ENCODE data around the gene GRAMD1B.

The GRAMD1B gene

DNA sequence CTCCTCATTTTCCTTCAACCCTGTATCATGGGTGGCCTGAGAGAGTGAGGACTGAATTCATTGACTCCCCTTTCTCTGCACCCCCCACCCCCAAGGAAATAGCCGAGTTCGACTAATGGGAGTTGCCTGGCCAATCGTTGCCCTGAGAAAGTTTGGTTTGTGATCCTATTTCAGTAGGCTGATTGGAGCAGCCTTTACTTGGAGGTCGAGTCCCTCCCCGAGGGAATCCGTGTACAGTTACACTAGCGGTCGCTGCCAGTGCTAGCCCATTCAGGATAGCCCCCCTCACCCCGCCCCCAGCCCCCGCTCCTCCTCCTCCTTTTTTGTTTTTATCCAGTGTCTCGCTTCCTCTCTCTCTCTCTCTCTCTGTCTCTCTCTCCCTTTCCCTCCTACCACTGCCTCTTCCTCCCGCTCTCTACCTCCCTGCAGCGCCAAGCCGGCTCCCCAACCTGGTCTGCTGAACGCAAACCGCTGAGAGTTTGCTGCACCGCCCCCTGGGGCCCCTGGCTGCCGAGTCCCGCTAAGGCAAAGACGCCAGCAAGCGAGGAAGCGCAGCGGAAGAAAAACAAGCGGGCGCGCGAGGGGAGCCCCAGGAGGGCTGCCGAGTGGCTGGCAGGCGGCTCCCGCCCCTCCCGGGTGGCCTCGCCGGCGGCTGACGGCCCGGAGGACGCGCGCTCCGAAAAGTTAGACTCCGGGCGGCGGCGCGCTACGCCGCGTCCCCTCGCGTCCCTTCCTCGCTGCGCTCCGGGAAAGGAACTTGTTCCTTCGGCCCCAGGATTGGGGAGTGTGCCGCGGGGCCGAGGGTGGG is at the start of gene GRAMD1B:
TSS of gene GRAMD1B (plus strand) at position 357 of the 808 bp plus-strand sequence. CDS start 524 bp downstream, outside the sequence.
- peak; percentile 73 for DNase-seq

DNA sequence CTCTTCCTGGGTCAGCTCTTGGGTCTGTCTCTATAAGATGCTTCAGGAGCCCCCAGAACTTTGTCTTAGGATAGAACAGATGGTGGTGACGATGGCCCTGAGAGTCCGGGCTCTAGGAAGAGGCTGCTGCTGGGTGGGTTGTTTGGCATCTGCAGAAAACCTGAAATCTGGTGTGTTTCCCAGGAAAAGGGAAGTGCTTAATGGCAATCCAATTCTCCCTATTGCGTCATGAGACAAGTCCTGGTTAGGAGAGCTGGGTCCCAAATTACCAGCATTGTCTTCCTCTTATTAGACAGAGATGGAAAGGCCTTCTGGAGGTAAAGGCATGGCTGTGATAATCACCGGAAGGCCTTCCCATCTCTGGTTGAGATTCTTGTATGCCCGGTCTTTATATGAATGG is 48.9 kb upstream of the GRAMD1B start:
- no peak for DNase-seq

DNA sequence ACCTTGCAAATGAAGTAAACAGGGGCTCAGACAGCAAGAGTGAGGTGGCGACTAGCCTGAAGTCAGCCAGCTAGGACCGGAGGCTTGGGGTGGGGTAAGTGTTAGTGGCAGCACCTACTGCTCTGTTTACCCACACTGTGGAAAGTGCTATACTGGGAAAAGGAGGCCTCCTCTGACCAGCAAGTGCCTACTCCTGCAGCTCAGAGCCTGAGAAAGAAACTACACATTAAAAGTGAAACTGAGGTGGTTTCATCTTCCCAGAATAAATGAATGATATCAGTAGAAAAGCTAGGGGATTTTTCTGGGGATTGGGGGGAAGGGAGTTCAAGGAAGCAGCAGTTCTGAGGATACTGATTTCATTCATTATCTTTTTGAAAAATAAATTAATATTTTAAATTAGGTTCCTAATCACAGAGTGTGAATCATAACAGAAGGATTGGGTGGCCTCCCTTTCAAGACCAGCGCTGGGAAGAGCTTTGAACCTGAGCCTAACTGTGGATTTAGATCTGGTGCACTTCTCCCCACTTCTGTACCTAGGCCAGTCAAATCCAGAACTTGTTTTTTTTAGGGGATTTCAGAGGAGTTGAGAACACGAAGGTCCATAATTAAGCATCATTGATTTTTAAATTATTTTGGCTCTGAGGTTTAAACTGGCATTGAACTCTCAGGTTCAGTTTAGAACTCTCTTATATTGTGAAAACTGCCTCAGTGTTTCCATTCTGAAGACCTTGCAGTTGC is 48.1 kb upstream of the GRAMD1B start:
- no peak for DNase-seq

DNA sequence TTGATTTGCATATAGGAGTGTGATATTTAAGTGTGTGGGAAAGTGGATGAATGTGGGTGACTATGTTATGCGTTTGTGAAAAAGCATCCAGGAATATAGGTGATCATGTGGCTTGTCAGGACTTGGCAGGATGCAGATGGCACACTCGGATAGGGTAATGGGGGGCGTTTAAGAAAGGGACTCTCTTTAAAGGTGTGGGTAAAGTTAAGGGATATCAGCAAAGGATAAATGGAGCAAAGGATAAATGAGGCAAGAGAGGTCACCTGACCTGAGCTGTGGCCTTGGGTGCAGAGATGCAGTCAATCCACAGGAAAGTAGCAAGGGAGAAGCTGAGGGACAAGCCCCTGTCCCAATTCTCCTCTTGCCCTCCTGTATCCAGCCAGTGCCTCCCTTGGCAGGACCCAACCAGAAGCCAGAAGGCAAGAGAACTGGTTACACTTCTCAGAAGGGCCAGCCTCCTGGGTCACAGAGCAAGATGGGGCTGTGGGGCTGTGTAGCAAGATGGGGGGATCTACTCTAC is 47.5 kb upstream of the GRAMD1B start:
- DNase-seq: no peak

DNA sequence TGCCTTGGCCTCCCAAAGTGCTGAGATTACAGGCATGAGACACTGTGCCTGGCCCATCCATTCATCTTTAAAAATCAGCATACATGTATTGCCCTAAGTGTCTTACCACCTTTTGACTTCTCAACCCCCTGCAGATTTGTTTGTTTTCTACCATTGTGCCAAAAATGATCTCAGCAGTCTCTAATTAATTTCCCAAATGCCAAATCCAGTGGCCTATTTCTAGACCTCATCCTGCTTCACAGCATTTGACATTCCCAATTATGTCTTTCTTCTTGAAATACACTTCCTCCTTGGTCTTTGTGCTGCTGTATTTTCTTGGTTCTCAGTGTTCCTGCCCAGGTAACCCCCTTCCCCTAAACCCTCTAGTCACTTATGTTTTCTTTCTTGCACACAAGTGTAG is 46.0 kb upstream of the GRAMD1B start:
- peak; percentile 22 for DNase-seq

DNA sequence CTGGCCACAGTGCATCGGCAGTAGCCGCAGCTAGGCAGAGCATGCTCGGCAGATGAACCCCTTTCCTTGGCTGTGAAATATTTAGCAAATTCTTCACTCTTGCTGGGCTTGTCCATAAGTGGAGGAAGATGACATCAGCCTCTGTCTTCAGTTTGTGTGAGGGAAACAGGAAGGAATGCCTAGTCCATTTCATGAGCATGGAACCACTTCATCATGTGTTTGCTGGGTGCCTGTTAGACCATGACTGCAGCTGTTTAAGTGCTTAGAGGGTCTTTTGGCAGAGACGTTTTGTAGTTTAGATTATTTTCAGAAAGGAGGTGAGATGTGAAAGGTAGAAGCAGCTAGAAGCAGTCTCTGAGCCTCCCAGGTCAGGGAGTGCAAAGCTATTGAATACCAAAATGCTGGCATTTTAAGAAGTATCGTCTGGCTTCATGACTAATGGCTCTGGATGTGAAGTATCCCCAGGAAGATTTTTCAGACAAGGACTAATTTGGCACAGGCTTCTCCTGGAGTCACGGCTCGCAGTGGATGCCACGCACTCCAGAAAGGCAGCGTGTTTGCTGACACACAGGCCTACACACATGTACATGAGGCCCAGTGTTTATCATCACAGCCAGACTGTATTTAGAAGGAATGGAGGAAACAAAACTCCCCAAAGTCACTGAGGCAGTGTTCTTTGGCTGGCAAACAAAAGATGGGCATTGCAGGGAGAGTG is 43.1 kb upstream of the GRAMD1B start:
- DNase-seq: no peak

DNA sequence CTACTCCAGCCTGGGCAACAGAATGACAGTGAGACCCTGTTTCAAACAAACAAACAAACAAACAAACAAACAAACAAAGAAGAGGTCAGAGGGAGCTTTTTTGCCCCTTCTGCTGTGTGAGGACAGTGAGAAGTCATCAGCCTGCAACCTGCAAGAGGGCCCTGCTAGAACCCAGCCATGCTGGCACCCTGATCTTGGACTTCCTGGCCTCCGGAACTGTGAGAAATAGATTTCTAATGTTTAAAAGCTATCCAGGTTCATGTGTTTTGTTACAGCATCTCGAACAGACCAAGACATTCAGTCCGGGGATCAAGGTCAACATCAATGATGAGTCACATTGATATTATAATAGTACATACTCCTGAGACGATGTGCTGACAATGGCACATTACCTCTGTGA is 41.4 kb upstream of the GRAMD1B start:
- no peak for DNase-seq

DNA sequence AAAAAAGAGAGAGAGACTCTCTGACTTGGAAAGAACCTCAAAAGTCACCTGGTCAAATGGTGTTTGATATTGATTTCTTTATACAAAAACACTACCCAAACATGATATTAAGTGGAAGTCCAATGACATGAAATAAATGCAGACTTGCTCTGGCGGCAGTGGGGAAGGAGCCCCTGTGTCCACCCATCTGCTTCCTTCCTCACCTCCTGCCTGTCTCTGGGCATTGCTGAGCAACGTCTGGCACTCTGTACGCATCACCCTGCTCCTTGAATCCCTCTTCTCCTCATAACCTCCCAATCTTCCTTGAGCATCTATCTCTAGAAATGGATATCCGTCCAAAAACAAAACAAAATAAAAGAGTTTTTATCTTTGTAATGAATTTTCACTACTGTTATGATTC is 39.9 kb upstream of the GRAMD1B start:
- no peak for DNase-seq

DNA sequence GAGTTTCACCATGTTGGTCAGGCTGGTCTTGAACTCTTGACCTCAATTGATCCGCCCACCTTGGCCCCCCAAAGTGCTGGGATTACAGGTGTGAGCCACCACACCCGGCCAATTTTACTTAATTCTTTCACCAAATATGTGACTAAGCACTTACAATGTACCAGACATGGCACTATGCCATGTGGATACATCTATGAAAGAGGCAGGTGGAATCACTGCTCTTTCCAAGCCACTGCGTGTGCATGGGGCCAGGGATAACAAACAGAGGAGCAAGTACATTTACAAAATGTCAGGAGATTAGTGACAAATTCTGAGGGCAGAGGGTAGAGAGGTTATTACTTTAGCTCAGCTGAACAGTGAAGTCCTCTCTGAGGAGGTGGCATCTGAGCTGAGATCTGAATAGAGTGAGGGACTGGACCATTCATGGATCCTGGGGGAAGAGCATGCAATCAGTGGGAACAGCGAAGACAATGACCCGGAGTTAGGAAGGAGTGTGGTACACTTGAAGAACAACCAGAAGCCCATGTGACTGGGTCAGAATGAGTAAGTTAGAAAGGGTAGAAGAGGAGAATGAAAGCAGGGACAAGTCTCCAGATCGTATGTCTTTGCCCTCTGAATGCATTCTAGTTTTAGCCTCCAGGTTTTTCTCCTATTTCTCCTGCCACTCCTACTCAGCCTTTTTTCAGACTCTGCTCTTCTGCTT is 38.3 kb upstream of the GRAMD1B start:
- peak; percentile 6 for DNase-seq

DNA sequence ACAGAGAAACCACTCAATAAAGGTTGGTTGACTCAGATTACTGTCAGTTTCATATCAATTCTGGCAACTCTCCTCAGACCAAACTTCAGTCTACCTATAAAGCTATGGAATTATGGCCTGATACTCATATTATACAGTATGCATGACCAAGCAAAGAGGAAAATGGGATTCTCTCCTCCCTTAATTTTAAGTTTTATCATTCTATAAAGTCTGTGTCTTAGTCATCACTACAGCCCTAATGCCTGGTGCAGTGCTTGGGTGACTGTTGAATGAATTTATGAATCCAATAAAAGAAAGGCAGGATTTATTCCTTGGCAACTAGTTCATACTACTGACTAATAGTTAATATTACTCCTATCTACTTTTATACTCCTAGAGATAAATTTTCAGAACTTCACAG is 37.6 kb upstream of the GRAMD1B start:
- DNase-seq: no peak

DNA sequence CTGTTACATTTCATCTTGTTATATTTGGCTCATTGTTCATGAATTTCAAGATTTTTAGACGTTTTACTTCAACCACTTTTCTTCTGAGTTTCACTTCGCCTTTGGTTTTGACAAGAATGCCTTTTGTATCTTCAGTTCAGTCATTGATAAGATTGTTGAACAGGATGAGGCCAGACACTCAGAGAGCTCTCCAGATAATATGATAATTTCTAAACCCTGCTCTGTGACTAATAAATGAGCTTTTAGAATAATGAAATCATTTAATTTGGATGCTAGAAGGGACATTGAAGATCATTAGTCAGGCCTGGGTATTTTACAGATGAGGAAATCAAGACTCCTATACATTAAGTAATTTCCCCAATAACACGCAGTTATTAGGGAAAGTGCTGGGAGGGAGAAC is 37.2 kb upstream of the GRAMD1B start:
- DNase-seq: no peak

DNA sequence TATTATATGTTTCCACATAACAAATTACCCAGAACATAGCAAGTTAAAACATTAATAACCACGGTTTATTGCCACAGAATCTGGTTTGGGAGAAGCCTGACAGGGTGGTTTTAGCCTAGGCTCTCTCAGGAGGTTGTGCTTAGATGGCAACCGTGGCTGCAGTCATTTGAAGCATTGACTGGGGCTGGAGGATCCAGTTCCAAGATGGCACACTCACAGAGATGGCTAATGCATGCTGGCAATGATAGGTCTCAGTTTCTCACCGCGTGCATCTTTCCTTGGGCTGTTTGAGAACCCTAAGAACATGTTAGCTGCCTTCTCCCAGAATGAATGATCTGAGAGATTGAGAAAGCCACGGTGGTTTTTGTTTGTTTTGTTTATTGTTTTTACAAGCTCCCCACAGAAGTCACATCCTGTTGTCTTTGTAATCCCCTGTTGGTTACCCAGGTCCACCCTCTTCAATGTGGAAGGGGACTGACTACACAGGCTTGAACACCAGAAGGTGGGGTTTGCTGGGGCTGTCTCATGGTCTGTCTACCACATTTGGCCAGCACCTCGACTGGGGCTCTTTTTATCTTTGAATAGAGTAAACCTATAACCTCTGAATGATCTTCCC is 36.6 kb upstream of the GRAMD1B start:
- DNase-seq: no peak

DNA sequence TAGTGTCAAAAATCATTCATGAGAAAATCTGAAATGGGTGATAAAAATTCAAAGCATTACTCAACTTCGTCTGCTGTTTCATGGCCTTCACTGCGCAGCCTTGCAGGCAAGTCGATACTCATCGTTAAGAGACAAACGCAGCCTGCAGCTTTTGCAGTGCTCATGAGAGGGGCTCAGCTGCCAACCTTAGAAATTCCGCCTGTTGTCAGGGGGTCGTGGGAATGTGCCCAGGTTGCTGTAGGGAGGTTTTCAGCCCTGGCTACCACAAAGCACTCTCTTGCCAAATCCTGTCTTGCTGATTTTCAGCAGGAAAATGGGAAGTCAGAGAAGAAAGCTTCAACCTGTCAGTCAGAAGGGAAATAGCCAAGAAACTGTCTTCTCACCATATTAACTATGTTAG is 25.4 kb upstream of the GRAMD1B start:
- no peak for DNase-seq

DNA sequence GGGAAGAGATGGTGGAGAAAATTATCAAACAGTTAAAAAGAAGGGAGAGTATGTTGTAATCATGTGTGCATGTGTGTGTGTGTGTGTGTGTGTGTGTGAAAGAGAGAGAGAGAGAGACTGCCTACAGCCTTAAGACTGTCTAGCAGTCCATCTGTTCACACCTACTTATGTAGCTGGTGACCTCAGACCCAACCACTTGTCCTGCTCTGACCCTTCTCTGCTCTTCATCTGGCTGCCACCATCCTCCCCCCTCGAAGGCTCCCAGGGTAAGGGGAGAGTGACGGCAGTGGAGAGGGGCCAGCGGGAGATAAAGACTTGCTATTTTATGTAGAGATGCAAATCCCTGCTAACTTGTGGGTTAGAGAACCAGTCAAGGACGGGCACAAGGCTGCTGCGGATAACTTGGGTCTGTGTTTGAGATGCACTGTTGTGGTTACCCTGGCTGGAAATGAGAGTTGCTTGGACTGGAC is 24.9 kb upstream of the GRAMD1B start:
- DNase-seq: no peak

DNA sequence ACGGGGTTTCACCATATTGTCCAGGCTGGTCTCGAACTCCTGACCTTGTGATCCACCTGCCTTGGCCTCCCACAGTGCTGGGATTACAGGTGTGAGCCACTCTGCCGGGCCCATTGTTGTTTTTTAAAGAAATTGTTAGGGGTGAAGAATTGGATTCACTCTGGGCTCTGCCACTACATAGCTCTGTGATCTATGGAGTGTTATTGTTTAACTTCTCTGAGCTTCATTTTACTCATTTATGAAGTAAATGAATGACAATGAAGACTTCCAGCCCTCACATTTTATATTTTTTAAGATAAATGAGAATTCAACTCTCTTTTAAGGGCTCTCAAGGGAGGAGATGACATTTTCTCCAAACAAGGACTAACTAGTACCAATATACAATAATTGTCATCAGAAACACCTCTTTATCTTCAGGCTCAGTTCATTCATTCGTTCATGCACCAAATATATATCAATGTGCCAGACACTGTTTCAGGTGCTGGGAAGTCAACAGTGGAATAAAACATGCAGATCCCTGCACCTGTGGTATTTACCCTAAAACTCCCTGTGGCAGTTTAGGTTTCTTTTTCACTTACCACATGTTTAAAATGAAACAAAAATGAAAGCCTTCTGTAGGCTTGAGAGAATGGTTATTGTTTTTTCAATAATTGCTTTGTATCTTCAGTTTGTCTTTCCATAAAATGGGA is 23.5 kb upstream of the GRAMD1B start:
- DNase-seq: no peak

DNA sequence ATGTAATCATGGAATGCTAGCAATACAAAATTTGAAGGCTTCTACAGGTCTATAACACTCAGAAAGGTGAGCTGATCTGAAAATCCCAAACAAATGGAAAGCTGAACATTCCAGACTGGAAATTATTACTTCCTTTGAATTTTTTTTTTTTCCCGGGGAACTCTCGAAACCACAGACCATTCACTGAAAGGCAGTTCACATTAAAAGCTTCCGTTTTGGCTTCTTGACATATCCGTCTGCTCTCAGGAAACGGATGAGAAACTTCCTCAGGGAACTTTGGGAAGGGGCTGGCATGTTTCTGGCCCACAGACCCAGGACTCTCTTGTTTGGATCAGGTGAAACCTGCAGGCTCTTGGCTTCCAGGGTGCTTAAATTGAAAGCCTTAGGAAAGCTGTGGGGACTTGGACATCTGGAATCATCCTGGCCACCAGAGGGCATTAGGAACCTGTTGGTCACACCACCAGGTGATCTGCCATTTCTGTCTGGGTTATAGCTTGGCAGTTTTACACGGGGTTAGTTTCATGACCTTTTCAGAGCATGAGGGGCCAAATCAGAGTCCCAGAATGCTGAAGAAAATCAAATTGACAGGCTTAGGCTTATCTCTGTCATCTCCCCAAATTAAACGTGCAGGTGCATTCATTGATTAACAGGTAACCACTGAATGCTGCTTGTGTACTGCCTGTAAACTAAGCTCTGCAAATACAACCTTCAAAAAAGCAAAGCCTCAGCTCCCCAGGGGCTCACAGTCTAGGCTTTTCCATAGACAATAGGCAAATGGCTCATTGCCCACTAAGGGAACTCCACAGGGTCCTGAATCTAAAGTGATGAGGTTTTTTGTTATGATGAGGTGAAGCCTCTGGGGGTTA is 22.7 kb upstream of the GRAMD1B start:
- peak; percentile 92 for DNase-seq

DNA sequence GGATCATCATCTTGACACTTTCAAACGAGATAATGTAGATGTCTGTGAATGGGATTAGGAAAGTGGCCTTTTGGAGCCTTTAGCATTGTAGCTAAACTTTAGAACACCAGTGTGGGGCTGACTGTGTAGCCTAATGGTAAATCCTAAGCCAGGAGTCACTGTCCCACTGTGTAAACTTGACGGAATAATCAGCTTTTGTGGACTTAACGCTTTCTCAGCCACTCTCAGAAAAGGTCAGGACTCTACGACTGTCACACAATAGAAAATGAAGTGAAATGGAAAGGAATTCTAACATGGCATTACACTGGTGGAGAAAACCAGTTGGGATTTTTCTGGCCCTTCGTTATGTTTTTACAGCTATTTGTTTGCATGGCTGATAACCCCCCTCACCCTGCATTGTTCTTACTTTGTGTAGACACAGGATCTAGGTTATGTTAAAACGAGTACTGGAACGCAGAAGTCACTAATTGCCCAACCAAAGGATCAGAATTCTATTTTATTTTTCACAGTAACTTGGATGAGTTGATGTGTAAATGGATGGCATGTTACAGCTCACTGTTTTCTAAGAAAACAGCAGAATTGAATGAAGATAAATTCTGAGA is 22.0 kb upstream of the GRAMD1B start:
- DNase-seq: no peak

DNA sequence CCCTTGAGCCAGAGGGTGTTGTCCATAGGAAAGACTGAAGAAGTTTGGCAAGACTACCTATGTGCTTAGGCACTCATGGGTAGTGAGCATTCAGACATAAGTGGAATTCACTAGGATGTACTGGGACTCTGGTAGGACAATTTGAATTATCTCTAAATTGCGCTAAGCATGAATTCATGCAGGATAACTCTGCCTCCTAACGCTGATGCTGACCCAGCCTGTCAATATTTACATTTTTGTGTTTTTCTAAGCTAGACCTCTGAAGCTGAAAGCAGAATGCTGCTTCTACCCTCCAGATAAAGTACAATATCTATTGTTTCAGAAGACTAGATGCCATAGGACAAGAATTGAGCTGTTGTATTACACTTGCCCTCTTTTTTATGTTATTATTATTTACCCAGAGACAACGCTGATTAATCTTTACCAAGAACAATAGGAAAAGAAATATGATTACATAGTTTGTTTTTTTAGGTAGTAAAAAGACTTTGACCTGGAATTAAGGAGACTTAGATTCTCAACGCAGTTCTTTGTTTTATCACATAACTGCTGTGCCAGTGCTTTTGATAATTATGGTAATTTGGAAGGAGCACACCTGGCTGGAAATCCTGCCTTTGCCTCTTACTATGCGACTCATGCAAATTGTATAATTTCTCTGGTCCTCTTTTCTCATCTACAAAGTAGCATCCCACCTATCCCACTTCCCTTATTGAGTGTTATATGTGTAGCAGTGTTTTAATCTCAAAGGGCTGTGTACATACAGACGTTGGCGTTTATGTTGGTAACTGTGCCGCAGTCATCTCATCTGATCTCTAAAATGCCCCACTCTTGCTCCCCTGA is 21.2 kb upstream of the GRAMD1B start:
- DNase-seq: peak; percentile 24
